Loucy (cell line): Measurements from ENCODE around the gene PERCC1.

Source experiments
- CTCF ChIP-seq: fragments of 200-600 bp; sonication (generic); conservative IDR thresholded peaks from 2 replicates; pipeline ENCODE4 v1.5.1; 2014; ENCODE audit warnings: mild to moderate bottlenecking, antibody characterized with exemption, low read length
- EZH2phosphoT487 ChIP-seq: fragments of 200-600 bp; IDR thresholded peaks from 2 replicates; pipeline ENCODE4 v1.6.1; 2018; ENCODE audit warnings: antibody characterized with exemption, mild to moderate bottlenecking, moderate library complexity, borderline replicate concordance

GRCh38 chr16:1416521-1416941, 14.3 kb upstream of the PERCC1 start:
- TF ChIP-seq CTCF (no peak), EZH2phosphoT487 (no peak)
